KOPT-K1 (cell line): ENCODE results near the gene HDAC4.

ENCODE experiments used
- H3K27ac ChIP-seq: fragments of 200-600 bp; sonication (generic); 2 replicates; pipeline ENCODE4 v1.5.1; 2016; ENCODE audit warnings: antibody characterized with exemption, mild to moderate bottlenecking, low read depth, low read length; ENCODE audit not compliant: poor library complexity, severe bottlenecking
- H3K36me3 ChIP-seq: fragments of 200-600 bp; sonication (generic); 2 replicates; pipeline ENCODE4 v1.5.1; 2017; ENCODE audit warnings: antibody characterized with exemption, mild to moderate bottlenecking, low read length, moderate library complexity; ENCODE audit not compliant: insufficient read depth
- H3K9me3 ChIP-seq: fragments of 200-600 bp; sonication (generic); 2 replicates; pipeline ENCODE4 v1.5.1; 2017; ENCODE audit warnings: antibody characterized with exemption, low read length, mild to moderate bottlenecking; ENCODE audit not compliant: insufficient read depth, poor library complexity, severe bottlenecking

Gene HDAC4

DNA sequence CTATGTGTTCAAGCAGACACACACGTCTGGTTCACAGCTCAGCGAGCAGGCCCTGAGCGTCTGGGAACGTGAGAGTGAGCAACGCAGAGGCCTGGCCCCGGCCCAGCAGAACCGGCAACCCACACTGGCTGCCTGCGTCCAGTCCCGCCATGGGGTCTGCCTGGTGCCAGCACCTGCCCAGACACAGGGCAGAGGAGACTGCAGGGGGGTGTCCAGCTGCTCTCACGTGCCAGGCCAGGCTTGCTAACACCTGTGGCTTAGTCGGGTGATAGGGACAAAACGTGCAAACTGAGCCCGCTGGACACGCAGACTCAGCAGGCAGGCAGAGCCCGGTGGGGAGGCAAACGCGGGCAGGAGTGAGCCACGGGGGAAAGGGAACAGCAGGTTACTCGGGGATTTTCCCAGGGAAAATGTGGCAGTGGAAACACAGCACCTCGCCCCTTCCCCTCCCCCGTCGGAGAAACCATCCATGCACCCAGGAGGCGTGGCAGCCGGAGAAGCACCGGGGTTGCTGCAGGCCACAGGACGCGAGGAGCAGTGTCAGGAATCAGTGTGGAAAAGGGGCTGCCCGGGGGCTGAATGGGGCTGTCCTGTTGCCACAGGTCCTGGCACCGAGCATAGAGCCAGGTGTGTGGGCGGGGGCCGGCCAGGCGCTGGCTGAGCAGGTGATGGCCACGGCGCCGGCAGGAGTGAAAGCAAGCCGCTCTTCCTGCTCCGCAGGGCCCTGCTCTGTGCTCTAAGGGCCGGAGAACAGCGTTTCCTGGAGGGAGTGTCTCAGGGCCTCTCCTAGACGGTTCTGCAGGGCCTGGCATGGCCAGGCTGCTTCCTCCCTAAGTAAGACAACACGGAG lies 154.7 kb downstream of the HDAC4 start:
- H3K36me3 ChIP-seq = peaks cover 58% of the 10 kb centered on the region

DNA sequence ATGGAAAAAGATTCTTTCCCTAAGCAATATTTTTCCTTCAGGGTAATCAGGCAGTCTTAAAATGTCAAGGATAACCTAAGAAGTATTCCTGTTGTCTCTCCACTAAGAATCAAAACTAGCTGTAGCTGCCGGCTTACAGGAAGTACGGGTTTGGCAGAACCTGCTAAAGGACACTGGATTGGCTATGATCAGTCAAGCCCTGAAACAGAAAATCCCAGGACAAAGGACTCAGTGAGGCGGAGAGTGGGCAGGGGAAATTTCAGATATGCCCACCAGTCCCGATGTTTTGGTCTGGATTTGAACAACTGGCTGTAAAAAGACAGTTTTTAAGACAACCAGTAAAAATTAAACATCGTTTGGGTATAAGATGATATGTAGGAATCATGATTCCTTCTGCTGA lies 155.7 kb downstream of the HDAC4 start:
- Histone ChIP-seq H3K9me3 (peaks cover 9% of the 10 kb centered on the region), H3K27ac (no peak overlapping the region), H3K36me3 (peaks cover 58% of the 10 kb centered on the region)

More for the DNA sequence above, 154.7 kb downstream of the HDAC4 start:
- H3K9me3 ChIP-seq = peaks cover 9% of the 10 kb centered on the region
- H3K27ac ChIP-seq = no peak overlapping the region

DNA sequence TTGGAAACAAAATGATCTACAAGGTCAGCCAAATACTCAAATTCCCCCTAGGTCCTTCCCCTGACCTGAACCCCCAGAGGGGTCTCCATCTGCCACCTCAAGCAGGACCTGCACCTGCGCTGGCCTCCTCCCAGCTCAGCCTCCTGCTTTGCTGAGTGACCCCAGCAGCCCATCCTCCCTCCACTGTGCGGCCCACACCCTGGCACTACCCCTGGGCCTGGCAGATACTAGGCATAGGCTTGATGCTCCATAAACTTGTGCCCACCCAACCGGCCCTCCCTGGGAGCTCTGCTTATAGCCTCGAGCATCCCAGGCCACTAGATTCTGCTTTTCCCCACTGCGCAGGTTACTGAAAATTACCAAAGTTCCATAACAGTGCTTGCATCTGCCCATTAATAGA lies 156.2 kb downstream of the HDAC4 start:
- Histone ChIP-seq H3K9me3 (peaks cover 9% of the 10 kb centered on the region), H3K36me3 (peaks cover 58% of the 10 kb centered on the region), H3K27ac (no peak overlapping the region)

DNA sequence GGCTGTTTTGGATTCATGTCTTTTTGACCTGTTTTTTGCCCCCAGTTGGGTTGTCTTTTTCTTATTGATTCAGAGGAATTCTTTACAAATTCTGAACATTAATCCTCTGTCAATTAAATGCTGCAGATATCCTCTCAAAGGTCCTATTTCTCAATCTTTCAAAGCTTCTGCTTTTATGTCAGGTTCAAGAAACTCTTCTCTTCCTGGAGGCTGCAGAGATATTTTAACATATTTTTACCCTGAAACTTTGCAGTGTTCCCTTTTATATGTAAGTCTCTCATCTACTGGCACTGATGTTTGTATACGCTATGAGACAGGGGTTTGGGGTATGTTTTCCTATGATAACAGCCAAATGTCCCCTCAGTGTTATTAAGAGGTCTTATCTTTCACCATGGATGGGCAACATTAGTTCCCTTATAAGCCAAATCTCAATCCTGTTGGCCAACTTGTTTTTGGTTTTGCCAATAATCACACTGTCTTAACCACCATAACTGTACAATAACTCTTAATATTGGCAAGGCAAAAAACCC lies 159.3 kb downstream of the HDAC4 start:
- H3K9me3 ChIP-seq = peaks cover 9% of the 10 kb centered on the region
- H3K27ac ChIP-seq = no peak overlapping the region
- H3K36me3 ChIP-seq = peaks cover 37% of the 10 kb centered on the region

DNA sequence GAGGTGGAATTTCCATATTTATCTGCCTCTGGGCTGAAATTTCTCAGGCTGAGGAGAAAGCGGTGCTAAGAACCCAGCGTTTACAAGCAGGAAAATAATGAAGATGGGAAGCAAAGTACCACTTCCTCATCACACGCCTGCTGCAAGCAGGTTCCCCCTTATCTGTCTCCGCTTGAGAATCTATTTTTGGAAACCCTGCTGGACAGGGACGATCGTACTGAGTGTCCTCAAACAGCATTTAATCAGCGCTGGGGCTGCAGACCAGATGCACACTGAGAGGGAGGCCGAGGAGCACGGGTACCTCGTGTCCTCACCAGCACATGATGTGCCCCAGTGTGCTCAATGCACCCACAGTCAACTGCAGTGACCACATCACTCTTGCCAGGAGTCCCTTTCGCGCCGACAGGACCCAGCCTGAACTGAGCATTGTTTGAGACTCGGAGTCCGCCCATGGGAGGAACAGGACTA lies 160.4 kb downstream of the HDAC4 start:
- peaks cover 9% of the 10 kb centered on the region for H3K9me3 ChIP-seq
- H3K27ac ChIP-seq = no peak overlapping the region
- peaks cover 28% of the 10 kb centered on the region for H3K36me3 ChIP-seq

DNA sequence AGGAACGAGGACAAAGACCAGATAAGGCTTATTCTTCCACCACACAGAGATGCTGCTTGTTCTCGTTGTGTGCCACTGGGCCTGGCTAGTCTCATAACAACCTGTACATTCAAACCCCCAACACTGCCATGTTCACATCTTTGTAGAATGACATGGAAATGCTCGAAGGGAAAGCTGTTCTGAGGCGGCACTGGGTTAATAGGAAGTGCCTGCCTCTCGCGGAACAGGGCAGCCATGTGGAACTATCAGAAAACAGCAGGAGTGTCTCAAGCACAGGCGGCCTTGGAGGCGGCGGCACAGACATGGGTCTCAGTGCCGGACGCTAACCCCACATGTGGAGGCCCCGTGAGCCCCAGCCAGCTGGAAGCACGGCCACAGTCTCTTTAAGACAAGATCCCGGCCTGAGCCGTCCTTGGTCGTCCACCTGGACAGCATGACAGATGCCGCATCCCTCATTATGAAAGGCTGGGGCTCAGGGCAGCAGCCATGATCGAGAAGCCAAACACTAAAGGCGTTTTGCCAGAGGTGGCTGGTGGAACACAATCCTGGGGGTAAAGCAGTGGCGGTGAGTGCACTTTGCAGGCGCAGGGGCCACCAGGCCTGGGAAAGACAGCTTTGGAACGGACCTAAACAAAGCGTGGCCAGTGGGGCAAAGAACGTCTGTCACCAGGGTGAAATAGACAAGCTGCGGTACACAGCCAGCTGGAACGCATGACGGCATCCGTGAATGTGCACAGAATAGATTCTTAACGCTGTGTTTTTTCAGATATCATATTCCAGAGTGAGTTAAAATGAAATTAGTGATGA lies 161.0 kb downstream of the HDAC4 start:
- Histone ChIP-seq H3K9me3 (peaks cover 9% of the 10 kb centered on the region), H3K36me3 (peaks cover 34% of the 10 kb centered on the region), H3K27ac (no peak overlapping the region)

DNA sequence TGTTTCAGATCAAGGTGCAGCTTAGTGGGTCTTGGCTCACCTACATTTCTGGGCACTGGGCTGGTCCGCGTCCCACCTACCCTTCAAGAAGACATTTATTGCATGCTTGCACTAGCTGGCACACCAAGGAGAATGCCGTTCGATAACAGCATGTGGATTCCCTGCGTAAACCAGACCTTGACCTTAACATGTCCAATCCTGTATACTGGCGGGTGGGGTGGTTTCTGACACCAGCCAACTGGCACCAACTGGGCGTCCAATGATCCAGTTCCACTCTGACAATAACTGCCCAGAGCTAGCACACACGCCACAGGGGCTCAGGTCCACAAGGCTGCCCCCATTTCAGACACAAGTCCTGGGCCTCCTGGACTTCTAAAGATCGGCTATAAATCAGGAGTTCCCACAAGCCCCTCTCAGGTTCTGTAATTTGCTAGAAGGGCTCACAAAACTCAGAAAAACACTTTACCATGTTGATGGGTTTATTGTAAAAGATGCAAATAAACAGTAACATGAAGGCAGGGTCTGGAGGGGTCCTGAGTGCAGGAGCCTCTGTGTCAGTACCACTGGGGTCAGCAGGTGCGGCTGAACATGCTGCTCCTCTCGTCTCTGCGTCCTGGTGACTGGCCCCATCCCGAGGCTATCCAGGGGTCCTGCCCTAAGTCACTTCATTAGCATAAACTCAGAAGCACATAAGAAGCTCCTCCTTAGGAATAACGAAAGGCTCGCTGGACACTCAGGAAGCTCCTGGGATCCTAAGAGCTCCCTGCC lies 161.8 kb downstream of the HDAC4 start:
- Histone ChIP-seq H3K27ac (no peak overlapping the region), H3K36me3 (peaks cover 34% of the 10 kb centered on the region), H3K9me3 (peaks cover 9% of the 10 kb centered on the region)

DNA sequence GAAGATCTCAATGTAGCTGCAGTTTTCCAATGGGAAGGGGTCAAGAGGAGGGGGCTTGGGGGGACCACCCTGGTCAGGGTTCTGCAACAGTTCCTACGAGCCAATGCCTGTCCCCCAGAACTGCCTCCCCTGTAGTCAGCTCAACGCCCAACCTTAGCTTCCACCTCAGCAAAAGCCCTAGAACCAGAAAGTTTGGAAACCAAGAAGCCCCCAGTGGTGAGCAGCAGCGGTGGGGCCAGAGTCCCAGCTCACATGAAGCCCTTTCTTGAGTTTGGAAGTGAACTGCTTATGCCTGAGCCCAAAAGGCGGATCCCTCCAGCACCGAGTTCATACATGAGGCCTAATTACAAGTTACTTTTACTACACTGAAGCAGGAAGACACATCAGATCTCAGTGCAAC lies 162.4 kb downstream of the HDAC4 start:
- H3K9me3 ChIP-seq = peaks cover 9% of the 10 kb centered on the region

DNA sequence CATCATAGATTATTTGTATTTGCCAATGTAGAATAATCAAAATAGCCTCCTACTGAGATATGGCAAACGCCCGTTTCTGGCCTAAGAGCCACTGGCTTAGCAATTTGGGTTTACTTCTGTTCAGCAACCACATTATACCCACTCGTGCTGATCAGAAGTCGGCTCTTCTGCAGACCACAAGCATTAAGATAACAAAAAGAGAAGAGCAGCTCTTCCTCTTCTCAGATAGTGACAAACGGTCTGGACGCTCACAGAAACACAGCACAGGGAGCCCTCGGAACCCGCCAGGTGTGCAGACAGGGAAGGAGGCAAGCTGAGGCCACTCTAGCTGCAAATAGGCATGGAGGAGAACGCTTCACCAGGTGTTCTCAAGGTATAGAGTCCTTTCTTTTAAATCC lies 164.0 kb downstream of the HDAC4 start:
- H3K36me3 ChIP-seq = peaks cover 37% of the 10 kb centered on the region
- no peaks in the 10 kb centered on the region for H3K9me3 ChIP-seq
- peak overlapping the region; percentile 59 for H3K27ac ChIP-seq

More for the DNA sequence above, 162.4 kb downstream of the HDAC4 start:
- H3K36me3 ChIP-seq = peaks cover 36% of the 10 kb centered on the region
- peak overlapping the region; percentile 21 for H3K27ac ChIP-seq

DNA sequence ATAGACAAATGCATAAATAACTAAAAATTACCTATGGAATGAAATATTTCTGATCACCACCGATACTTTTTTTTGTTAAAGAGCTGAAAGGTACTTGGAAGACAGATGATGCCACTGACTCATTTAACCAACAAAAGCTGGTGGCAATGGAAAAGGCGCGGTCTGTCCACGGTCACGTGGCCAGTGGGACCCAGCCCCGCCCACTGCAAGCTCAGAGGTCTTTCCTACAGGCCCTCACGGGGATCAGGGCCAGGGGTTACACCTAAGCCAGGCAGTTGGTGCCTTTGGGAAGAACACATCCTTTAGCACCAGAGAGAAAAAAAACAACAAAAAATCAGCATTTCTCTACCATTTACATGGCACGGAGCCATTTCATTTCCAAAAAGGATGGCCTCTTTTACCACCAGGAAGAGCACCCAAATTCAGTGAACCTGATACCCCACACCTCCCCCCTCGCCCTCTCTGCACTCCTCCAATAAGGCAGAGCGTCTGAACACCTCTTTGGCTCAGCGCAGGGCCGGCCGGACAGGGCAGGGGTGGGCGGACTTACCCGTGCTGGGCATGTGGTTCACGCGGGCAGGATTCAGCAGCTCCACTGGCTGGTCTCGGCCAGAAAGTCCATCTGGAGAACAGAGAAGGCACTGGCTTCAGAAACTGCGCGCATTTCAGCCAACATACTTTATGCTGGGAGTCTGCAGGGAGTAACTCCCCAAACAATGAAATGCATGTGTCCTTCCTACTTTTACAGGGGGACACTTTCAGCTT lies 164.6 kb downstream of the HDAC4 start:
- H3K36me3 ChIP-seq = peaks cover 37% of the 10 kb centered on the region
- H3K27ac ChIP-seq = peak overlapping the region; percentile 59
- no peaks in the 10 kb centered on the region for H3K9me3 ChIP-seq

DNA sequence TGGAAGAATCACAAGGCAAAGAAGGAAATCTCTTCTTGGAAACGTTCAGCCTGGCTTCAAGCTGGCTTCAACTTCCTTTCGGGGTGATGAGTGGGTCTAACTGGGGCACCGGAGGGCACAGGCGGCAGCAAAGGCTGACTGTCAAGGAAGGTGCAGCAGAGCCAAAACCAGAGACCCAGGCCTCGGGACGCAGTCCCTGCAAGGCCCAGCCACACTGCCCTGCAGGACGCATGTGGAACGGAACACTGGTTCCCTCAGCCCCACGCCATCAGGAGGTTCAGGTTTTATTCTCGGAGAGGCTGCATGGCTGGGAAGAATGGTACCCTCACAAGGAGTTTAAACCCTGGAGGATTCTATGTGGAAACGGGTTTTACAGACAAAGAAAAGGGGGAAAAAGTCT lies 165.5 kb downstream of the HDAC4 start:
- Histone ChIP-seq H3K36me3 (peaks cover 33% of the 10 kb centered on the region), H3K27ac (peak overlapping the region; percentile 26), H3K9me3 (no peaks in the 10 kb centered on the region)

DNA sequence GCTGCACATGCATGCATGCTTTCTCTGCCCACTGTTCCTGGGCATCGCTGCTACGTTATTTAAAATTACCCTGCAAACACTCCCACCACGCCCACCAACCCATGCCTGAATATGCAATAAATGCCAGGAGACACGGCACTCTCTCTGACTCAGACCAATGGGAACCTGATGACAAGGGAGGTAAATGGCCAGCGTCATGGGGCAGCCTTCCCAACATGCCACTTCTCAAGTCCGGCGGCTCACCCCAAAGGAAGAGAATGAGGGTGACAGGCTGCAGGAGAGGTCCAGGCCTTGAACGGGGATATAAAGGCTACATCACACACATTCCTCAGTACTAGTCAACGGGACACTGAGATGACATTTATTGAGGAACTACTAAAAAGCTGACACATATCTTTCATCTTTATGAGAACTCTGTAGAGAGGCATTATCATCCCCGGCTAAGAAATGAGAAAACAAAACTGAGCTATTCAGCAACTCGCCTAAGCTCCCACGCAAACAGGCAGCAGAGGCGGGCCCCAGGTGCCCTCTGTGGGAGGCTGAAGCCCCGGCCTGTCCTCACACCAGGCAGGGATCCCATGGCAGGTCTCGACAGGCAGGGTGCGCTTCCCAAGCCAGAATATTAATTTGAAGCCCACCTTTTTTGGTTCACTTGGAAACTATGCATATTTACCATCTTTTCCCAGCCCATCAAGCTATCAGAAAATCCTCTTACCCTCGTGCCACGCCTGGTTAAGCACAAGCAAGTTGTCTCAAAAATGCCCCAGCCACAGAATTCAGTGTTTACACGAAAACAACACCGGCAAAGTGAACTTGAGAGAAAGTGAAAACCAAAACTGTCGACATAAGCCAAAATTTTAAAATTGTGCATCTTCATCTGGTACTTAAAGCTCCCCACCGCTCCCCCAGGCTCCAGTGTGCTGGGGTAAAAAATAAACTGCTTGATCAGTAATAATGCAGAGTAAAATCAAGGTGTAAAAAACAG lies 166.3 kb downstream of the HDAC4 start:
- Histone ChIP-seq H3K27ac (peak overlapping the region; percentile 26), H3K9me3 (no peaks in the 10 kb centered on the region), H3K36me3 (peaks cover 24% of the 10 kb centered on the region)

DNA sequence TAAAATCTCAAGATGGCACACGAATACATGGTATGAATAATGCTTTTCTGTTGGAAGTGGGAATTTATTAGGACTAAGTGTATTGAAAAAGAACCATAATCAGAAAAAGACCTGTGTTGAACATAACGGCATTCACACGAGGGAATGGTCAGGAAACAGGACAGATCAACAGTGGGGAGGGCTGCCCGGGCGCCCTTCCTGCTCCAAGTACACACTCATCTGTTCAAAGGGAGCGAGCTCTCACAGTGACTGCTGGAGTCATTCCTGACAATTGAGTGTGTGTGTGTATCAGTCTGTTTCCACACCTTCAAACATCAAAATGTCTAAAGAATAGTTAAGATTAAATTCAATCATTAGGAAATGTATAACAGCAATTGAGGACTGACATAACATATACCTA lies 167.2 kb downstream of the HDAC4 start:
- peaks cover 24% of the 10 kb centered on the region for H3K36me3 ChIP-seq
- H3K9me3 ChIP-seq = no peaks in the 10 kb centered on the region
- H3K27ac ChIP-seq = no peak overlapping the region
